Fibroblast of lung (primary cell): Measurements from ENCODE around the gene GNL2. TPM values are rescaled to one million over a fixed set of nuclear protein-coding genes. Genes with fewer than 3 reads are reported as not detected.
"Not testable (repeated sequence)": the region's sequence is repeated elsewhere in the genome, so short reads cannot be mapped to it uniquely, and the experiment has no call there.

ENCODE experiments used
- DNase-seq, 2 donors: peaks; one replicate each; pipeline versions ENCODE4 v3.0.0 to v3.0.0-alpha.2; 2010; ENCODE audit warnings: low read depth in 2 of 2
- H2AFZ ChIP-seq: 2 replicates; pipeline ENCODE4 v1.5.1; 2012; ENCODE audit warnings: low read length, control low read depth, inconsistent platforms
- H3K27ac ChIP-seq: 2 replicates; pipeline ENCODE4 v1.5.1; 2011; ENCODE audit warnings: low read length, control low read depth; ENCODE audit not compliant: insufficient read depth
- H3K27me3 ChIP-seq: 2 replicates; pipeline ENCODE4 v1.5.1; 2011; ENCODE audit warnings: mild to moderate bottlenecking, low read length; ENCODE audit not compliant: control insufficient read depth, insufficient read depth
- H3K36me3 ChIP-seq: 2 replicates; pipeline ENCODE4 v1.5.1; 2011; ENCODE audit warnings: low read length; ENCODE audit not compliant: control insufficient read depth, insufficient read depth
- H3K4me1 ChIP-seq: 2 replicates; pipeline ENCODE4 v1.5.1; 2011; ENCODE audit warnings: low read length; ENCODE audit not compliant: control insufficient read depth, insufficient read depth; ENCODE audit errors: extremely low read depth
- H3K4me2 ChIP-seq: 2 replicates; pipeline ENCODE4 v1.5.1; 2011; ENCODE audit warnings: low read length, control low read depth; ENCODE audit not compliant: insufficient read depth; ENCODE audit errors: extremely low read depth
- H3K4me3 ChIP-seq, 4 experiments: fragments of 200-600 bp in 1 of 4; sonication (generic) in 1 of 4; replicated peaks in 1 of 4; 2 replicates each; pipeline ENCODE4 v1.5.1; 2011 to 2016; ENCODE audit warnings: low read length in 4 of 4, low read depth in 3 of 4, mild to moderate bottlenecking in 3 of 4, control low read depth in 2 of 4, inconsistent platforms in 1 of 4, mixed read lengths in 1 of 4; ENCODE audit not compliant: insufficient read depth in 1 of 4; ENCODE audit errors: control extremely low read depth in 1 of 4
- H3K79me2 ChIP-seq: 2 replicates; pipeline ENCODE4 v1.5.1; 2012; ENCODE audit warnings: mild to moderate bottlenecking, low read length, inconsistent platforms; ENCODE audit not compliant: control insufficient read depth, insufficient read depth
- H3K9ac ChIP-seq: 2 replicates; pipeline ENCODE4 v1.5.1; 2011; ENCODE audit warnings: mild to moderate bottlenecking, low read length, control low read depth; ENCODE audit not compliant: insufficient read depth
- H3K9me3 ChIP-seq: 2 replicates; pipeline ENCODE4 v1.5.1; 2012; ENCODE audit warnings: low read depth, low read length; ENCODE audit not compliant: control insufficient read depth, insufficient read depth
- H4K20me1 ChIP-seq: 2 replicates; pipeline ENCODE4 v1.5.1; 2011; ENCODE audit warnings: low read length; ENCODE audit not compliant: control insufficient read depth, insufficient read depth; ENCODE audit errors: extremely low read depth
- CTCF ChIP-seq, 2 donors: IDR thresholded peaks in 1 of 2; conservative IDR thresholded peaks in 1 of 2; 1 replicate in 1 of 2; 2 replicates in 1 of 2; pipeline ENCODE4 v1.5.1; 2011 to 2012; ENCODE audit warnings: low read length in 2 of 2, control low read depth in 1 of 2, inconsistent platforms in 1 of 2, low read depth in 1 of 2, mild to moderate bottlenecking in 1 of 2
- EZH2 ChIP-seq: IDR thresholded peaks from 2 replicates; pipeline ENCODE4 v1.5.1; 2012; ENCODE audit warnings: low read length, control low read depth, mild to moderate bottlenecking; ENCODE audit errors: missing control alignments
- polyA plus RNA-seq, 2 donors: library from polyadenylated mRNA; depleted of rRNA in 1 of 2; stranded (reverse) in 1 of 2; unstranded in 1 of 2; fragments of >200 nt; gene quantifications; 2 replicates each; pipeline ENCODE4 v1.2.1, GENCODE V29; 2011 to 2012; ENCODE audit warnings: missing spikeins in 1 of 2
- total RNA-seq: library from RNA; depleted of rRNA; stranded (reverse); fragments of >200 nt; gene quantifications from 2 replicates; pipeline ENCODE4 v1.2.1, GENCODE V29; 2014

GNL2 gene
- total and polyA plus RNA-seq, 2 donors (not counting 1 experiment from before 2014, with no cell fraction given): 50.0 to 73.3 TPM

GRCh38 chr1:37518241-37518640 is 77.5 kb downstream of the GNL2 start:
- H3K4me3 ChIP-seq, H2AFZ ChIP-seq, H3K4me1 ChIP-seq, H3K27ac ChIP-seq, H3K27me3 ChIP-seq, H3K79me2 ChIP-seq, H3K4me2 ChIP-seq, H4K20me1 ChIP-seq, DNase-seq, H3K9me3 ChIP-seq, H3K36me3 ChIP-seq, H3K9ac ChIP-seq: not testable (repeated sequence)

- Histone ChIP-seq H3K4me1 (no peaks in the 10 kb centered on the region), H4K20me1 (no peaks in the 10 kb centered on the region), H3K4me3 (no peak overlapping the region), H3K27ac (no peak overlapping the region), H3K9ac (no peak overlapping the region), H3K4me2 (no peak overlapping the region), H3K9me3 (no peaks in the 10 kb centered on the region), H3K27me3 (no peaks in the 10 kb centered on the region), H3K79me2 (peaks cover 12% of the 10 kb centered on the region), H3K36me3 (no peaks in the 10 kb centered on the region), H2AFZ (no peak overlapping the region)
- DNase-seq: peak in 1 of 2 donors; percentile 40
- no peak for TF ChIP-seq EZH2
- TF ChIP-seq CTCF (conservative IDR thresholded peaks at IDR 0.05 in 1 of 2, IDR thresholded peaks at IDR 0.05 in 1 of 2; ENCODE audit: low read depth in 1 of 2, low read length in 2 of 2): no peak
Observed at GRCh38 chr1:37517569-37517968, 78.2 kb downstream of the GNL2 start.

Other genes with a start within 250 kb of the GNL2 start
- gene ZC3H12A, start 121.4 kb downstream of the GNL2 start, total RNA-seq: 6.7 and 7.8 TPM in 2 replicates
- gene ZC3H12A, start 121.4 kb downstream of the GNL2 start, polyA plus RNA-seq: 4.8 and 4.9 TPM in 2 replicates
- gene MEAF6, start 81.2 kb downstream of the GNL2 start, total RNA-seq: 47.5 and 56.0 TPM in 2 replicates
- gene MEAF6, start 81.2 kb downstream of the GNL2 start, polyA plus RNA-seq: 49.4 and 76.4 TPM in 2 replicates
- 10.9 and 11.3 TPM in 2 replicates for gene SNIP1, start 41.6 kb downstream of the GNL2 start, total RNA-seq
- 8.0 and 8.2 TPM in 2 replicates for gene SNIP1, start 41.6 kb downstream of the GNL2 start, polyA plus RNA-seq
- gene DNALI1, start 39.0 kb downstream of the GNL2 start, total RNA-seq: 3.6 and 5.0 TPM in 2 replicates
- 8.3 and 13.4 TPM in 2 replicates for gene DNALI1, start 39.0 kb downstream of the GNL2 start, polyA plus RNA-seq
- gene RSPO1, start 39.0 kb upstream of the GNL2 start, total RNA-seq: 0.26 and 0.50 TPM in 2 replicates
- gene RSPO1, start 39.0 kb upstream of the GNL2 start, polyA plus RNA-seq: 0.08 and 0.15 TPM in 2 replicates
- 0.26 and 3.8 TPM in 2 replicates for gene CDCA8, start 96.6 kb upstream of the GNL2 start, total RNA-seq
- gene CDCA8, start 96.6 kb upstream of the GNL2 start, polyA plus RNA-seq: 9.5 and 47.5 TPM in 2 replicates
- under 0.01 TPM in 2 replicates for gene EPHA10, start 169.2 kb upstream of the GNL2 start, total RNA-seq
- gene EPHA10, start 169.2 kb upstream of the GNL2 start, polyA plus RNA-seq: not detected in 2 replicates
- 0.26 and 0.50 TPM in 2 replicates for gene MANEAL, start 197.9 kb upstream of the GNL2 start, total RNA-seq
- gene MANEAL, start 197.9 kb upstream of the GNL2 start, polyA plus RNA-seq: 0.44 and 0.79 TPM in 2 replicates
- 24.7 and 28.1 TPM in 2 replicates for gene C1orf122, start 211.9 kb upstream of the GNL2 start, total RNA-seq
- gene C1orf122, start 211.9 kb upstream of the GNL2 start, polyA plus RNA-seq: 14.3 and 14.8 TPM in 2 replicates
- gene YRDC, start 212.3 kb upstream of the GNL2 start, total RNA-seq: 12.6 and 14.0 TPM in 2 replicates
- 9.9 and 15.9 TPM in 2 replicates for gene YRDC, start 212.3 kb upstream of the GNL2 start, polyA plus RNA-seq